GM23338 (cell line): ENCODE measurements around the gene CYB5R4. TPM values are rescaled to one million over a fixed set of nuclear protein-coding genes. Genes with fewer than 3 reads are reported as not detected.

ENCODE experiments used
- ATAC-seq: fragments of 200-7000 bp; cut with Tn5 transposase; 3 replicates; pipeline ENCODE4 v1.9.1; 2020
- DNase-seq: peaks from one replicate; pipeline ENCODE4 v3.0.0-alpha.2; 2015; ENCODE audit warnings: low spot score
- H2AFZ ChIP-seq: fragments of 200-600 bp; sonication (generic); 2 replicates; pipeline ENCODE4 v1.8.0; 2016; ENCODE audit warnings: antibody characterized with exemption, mild to moderate bottlenecking, moderate library complexity
- H3F3A ChIP-seq: fragments of 200-600 bp; sonication (generic); replicated peaks from 2 replicates; pipeline ENCODE4 v1.8.0; 2017; ENCODE audit warnings: antibody characterized with exemption, mixed run types, low read depth
- H3K27ac ChIP-seq: fragments of 200-600 bp; sonication (generic); 2 replicates; pipeline ENCODE4 v1.6.1; 2016; ENCODE audit warnings: low read depth
- H3K27me3 ChIP-seq: fragments of 200-600 bp; sonication (generic); 2 replicates; pipeline ENCODE4 v1.8.0; 2016; ENCODE audit warnings: mild to moderate bottlenecking, mixed run types, moderate library complexity; ENCODE audit not compliant: insufficient read depth
- H3K36me3 ChIP-seq: fragments of 200-600 bp; sonication (generic); 2 replicates; pipeline ENCODE4 v1.8.0; 2016; ENCODE audit warnings: mild to moderate bottlenecking; ENCODE audit not compliant: insufficient read depth
- H3K4me1 ChIP-seq: fragments of 200-600 bp; sonication (generic); 2 replicates; pipeline ENCODE4 v1.8.0; 2016; ENCODE audit warnings: mild to moderate bottlenecking, moderate library complexity; ENCODE audit not compliant: insufficient read depth
- H3K4me2 ChIP-seq: fragments of 200-600 bp; sonication (generic); 2 replicates; pipeline ENCODE4 v1.7.1; 2017; ENCODE audit warnings: mixed run types
- H3K4me3 ChIP-seq: fragments of 200-600 bp; sonication (generic); 2 replicates; pipeline ENCODE4 v1.6.1; 2016; ENCODE audit warnings: mixed run types
- H3K79me2 ChIP-seq: fragments of 200-600 bp; sonication (generic); replicated peaks from 2 replicates; pipeline ENCODE4 v1.8.0; 2017; ENCODE audit warnings: mild to moderate bottlenecking; ENCODE audit not compliant: insufficient read depth
- H3K9me2 ChIP-seq: fragments of 200-600 bp; sonication (generic); 2 replicates; pipeline ENCODE4 v1.8.0; 2017; ENCODE audit not compliant: insufficient read depth
- H4K20me1 ChIP-seq: fragments of 200-600 bp; sonication (generic); replicated peaks from 2 replicates; pipeline ENCODE4 v1.8.0; 2017; ENCODE audit warnings: mild to moderate bottlenecking; ENCODE audit not compliant: insufficient read depth
- H3K27ac Mint-ChIP-seq: 2 replicates; pipeline ENCODE4 v1.8.0; 2020; ENCODE audit warnings: inconsistent platforms, mild to moderate bottlenecking, moderate library complexity, mixed read lengths
- H3K27me3 Mint-ChIP-seq: 3 replicates; pipeline ENCODE4 v1.8.0; 2022; ENCODE audit warnings: low read depth, mild to moderate bottlenecking, moderate library complexity, mixed read lengths, inconsistent platforms; ENCODE audit not compliant: insufficient read depth, poor library complexity
- H3K36me3 Mint-ChIP-seq: 3 replicates; pipeline ENCODE4 v1.8.0; 2021; ENCODE audit warnings: low read depth, mild to moderate bottlenecking, inconsistent platforms, moderate library complexity, mixed read lengths
- H3K4me1 Mint-ChIP-seq: 3 replicates; pipeline ENCODE4 v1.8.0; 2020; ENCODE audit warnings: mild to moderate bottlenecking, inconsistent platforms, mixed read lengths
- H3K4me3 Mint-ChIP-seq: 3 replicates; pipeline ENCODE4 v1.8.0; 2021; ENCODE audit warnings: moderate library complexity, mild to moderate bottlenecking, inconsistent platforms, mixed read lengths
- H3K9me3 Mint-ChIP-seq: 3 replicates; pipeline ENCODE4 v1.8.0; 2020; ENCODE audit warnings: moderate library complexity, mild to moderate bottlenecking, inconsistent platforms, mixed read lengths
- CTCF ChIP-seq, 2 experiments: fragments of 200-600 bp in 1 of 2; sonication (generic) in 1 of 2; conservative IDR thresholded peaks; 2 replicates each; pipeline versions ENCODE4 v1.5.1 to v1.6.1; 2016 to 2017; ENCODE audit warnings: antibody characterized with exemption in 2 of 2, low read depth in 2 of 2, mild to moderate bottlenecking in 2 of 2, moderate library complexity in 1 of 2
- ETS1 ChIP-seq: IDR thresholded peaks from 2 replicates; pipeline ENCODE4 v1.6.1; 2016; ENCODE audit warnings: antibody characterized with exemption
- EZH2phosphoT487 ChIP-seq: fragments of 200-600 bp; sonication (generic); IDR thresholded peaks from one replicate; pipeline ENCODE4 v1.8.1; 2018; ENCODE audit warnings: antibody characterized with exemption; ENCODE audit not compliant: unreplicated experiment
- JUNB ChIP-seq: IDR thresholded peaks from one replicate; pipeline ENCODE4 v1.6.1; 2016; ENCODE audit warnings: antibody characterized with exemption; ENCODE audit not compliant: unreplicated experiment
- NANOG ChIP-seq: IDR thresholded peaks from 2 replicates; pipeline ENCODE4 v1.6.1; 2016; ENCODE audit warnings: antibody characterized with exemption, borderline replicate concordance
- STAT1 ChIP-seq: IDR thresholded peaks from one replicate; pipeline ENCODE4 v1.6.1; 2016; ENCODE audit warnings: antibody characterized with exemption; ENCODE audit not compliant: unreplicated experiment
- ZNF331 ChIP-seq: fragments of 250-450 bp; sonication (Bioruptor Pico); IDR thresholded peaks from 2 replicates; pipeline ENCODE4 v1.5.0; 2020; ENCODE audit warnings: low read depth, mild to moderate bottlenecking, moderate library complexity
- ZNF462 ChIP-seq: fragments of 250-450 bp; sonication (Bioruptor Pico); IDR thresholded peaks from 2 replicates; pipeline ENCODE4 v1.5.0; 2020; ENCODE audit warnings: mild to moderate bottlenecking, moderate library complexity
- polyA plus RNA-seq: library from polyadenylated mRNA; unstranded; fragments of >200 nt; fragmentation: Nextera tagmentation; extraction: Ambion mirVana; gene quantifications from 2 replicates; pipeline ENCODE4 v1.2.1, GENCODE V29; 2016
- total RNA-seq: library from RNA; depleted of rRNA; stranded (reverse); fragments of >200 nt; shearing (Covaris generic); gene quantifications from 2 replicates; pipeline ENCODE4 v1.2.3, GENCODE V29; 2014

The CYB5R4 gene
- total and polyA plus RNA-seq, 2 experiments from 2014 or later, result 8.9 to 17.2 TPM

GRCh38 chr6:83838727-83839126 lies 20.8 kb upstream of the CYB5R4 start:
- no peaks in the 10 kb centered on the region; the same call in 1 of the 2 replicates for H3K36me3 ChIP-seq
- no peak for TF ChIP-seq ETS1
- no peak for TF ChIP-seq NANOG

GRCh38 chr6:83844170-83844569 lies 15.3 kb upstream of the CYB5R4 start:
- no peaks in the 10 kb centered on the region; the same call in 1 of the 2 replicates for H3K36me3 ChIP-seq
- no peaks in the 10 kb centered on the region for H3K27me3 ChIP-seq
- DNase-seq (no peak), ATAC-seq (no peak)
- no peak overlapping the region for H3K27ac Mint-ChIP-seq
- H3K27ac ChIP-seq, result no peak overlapping the region
- peaks cover 9% of the 10 kb centered on the region for H3K9me3 Mint-ChIP-seq
- H2AFZ ChIP-seq, result no peak overlapping the region
- H3K4me1 Mint-ChIP-seq, result peaks cover 7% of the 10 kb centered on the region; the same call in 2 of the 3 replicates
- H3K79me2 ChIP-seq, result no peaks in the 10 kb centered on the region
- no peaks in the 10 kb centered on the region for H3K4me1 ChIP-seq
- H3K36me3 Mint-ChIP-seq, result peaks cover 4% of the 10 kb centered on the region; the same call in 1 of the 3 replicates
- H3K4me2 ChIP-seq, result no peak overlapping the region
- H3K27me3 Mint-ChIP-seq, result no peaks in the 10 kb centered on the region
- H3K9me2 ChIP-seq, result no peaks in the 10 kb centered on the region
- H3K4me3 Mint-ChIP-seq, result no peak overlapping the region
- no peaks in the 10 kb centered on the region for H3F3A ChIP-seq
- H3K4me3 ChIP-seq, result no peak overlapping the region
- H4K20me1 ChIP-seq, result no peaks in the 10 kb centered on the region
- TF ChIP-seq NANOG (no peak), JUNB (no peak), CTCF (conservative IDR thresholded peaks at IDR 0.05; ENCODE audit: low read depth in 2 of 2) (no peak), STAT1 (no peak), EZH2phosphoT487 (no peak), ZNF462 (CRISPR knock-in tag) (no peak), ZNF331 (CRISPR knock-in tag) (no peak), ETS1 (no peak)

More at GRCh38 chr6:83838727-83839126, 20.8 kb upstream of the CYB5R4 start:
- Histone ChIP-seq H3K27me3 (no peaks in the 10 kb centered on the region), H3K27ac (no peak overlapping the region), H3F3A (no peaks in the 10 kb centered on the region), H3K4me1 (no peaks in the 10 kb centered on the region), H4K20me1 (no peaks in the 10 kb centered on the region), H3K4me2 (no peak overlapping the region), H2AFZ (peak overlapping the region; percentile 3; the same call in 1 of the 2 replicates), H3K79me2 (no peaks in the 10 kb centered on the region), H3K9me2 (no peaks in the 10 kb centered on the region), H3K4me3 (no peak overlapping the region)
- H3K27me3 Mint-ChIP-seq, result peaks cover 4% of the 10 kb centered on the region
- peak; percentile 21 for DNase-seq
- H3K27ac Mint-ChIP-seq, result peak overlapping the region; percentile 15; the same call in 1 of the 2 replicates
- no peak for ATAC-seq
- peaks cover 8% of the 10 kb centered on the region; the same call in 2 of the 3 replicates for H3K4me1 Mint-ChIP-seq
- H3K4me3 Mint-ChIP-seq, result no peak overlapping the region
- peaks cover 30% of the 10 kb centered on the region for H3K9me3 Mint-ChIP-seq
- peaks cover 12% of the 10 kb centered on the region; the same call in 1 of the 3 replicates for H3K36me3 Mint-ChIP-seq
